Astrocyte of the cerebellum (primary cell): ENCODE measurements around the gene CCDC14.

ENCODE experiments used
- DNase-seq: peaks from one replicate; pipeline ENCODE4 v3.0.0-alpha.2; 2011; ENCODE audit warnings: low read depth
- H3K4me3 ChIP-seq: 2 replicates; pipeline ENCODE4 v1.5.1; 2011; ENCODE audit warnings: mild to moderate bottlenecking, low read depth, low read length, moderate library complexity
- CTCF ChIP-seq: IDR thresholded peaks from 2 replicates; pipeline ENCODE4 v1.5.1; 2012; ENCODE audit warnings: low read length, low read depth, moderate library complexity, mild to moderate bottlenecking; ENCODE audit errors: missing control alignments
- in situ Hi-C: cut with HindIII; loops from 2 replicates; pipeline ENCODE4 v1.10.0; 2017; ENCODE audit warnings: low sequenced_read_pairs

CCDC14 gene

GRCh38 chr3:123878807-123879206 lies 82.2 kb downstream of the CCDC14 start:
- no peak for DNase-seq
- no peak for TF ChIP-seq CTCF
- no peak overlapping the region for H3K4me3 ChIP-seq
- in situ Hi-C loops = no loop called here

GRCh38 chr3:123877965-123878364 lies 83.1 kb downstream of the CCDC14 start:
- DNase-seq = no peak
- in situ Hi-C loops = no loop called here
- no peak for TF ChIP-seq CTCF
- no peak overlapping the region for H3K4me3 ChIP-seq

GRCh38 chr3:123877466-123877865 lies 83.6 kb downstream of the CCDC14 start:
- H3K4me3 ChIP-seq = no peak overlapping the region
- in situ Hi-C loops = no loop called here
- DNase-seq = no peak
- no peak for TF ChIP-seq CTCF

GRCh38 chr3:123876858-123877257 lies 84.2 kb downstream of the CCDC14 start:
- H3K4me3 ChIP-seq = no peak overlapping the region
- DNase-seq = no peak
- peak; percentile 1 for TF ChIP-seq CTCF
- in situ Hi-C loops = no loop called here

GRCh38 chr3:123872621-123873020 lies 88.4 kb downstream of the CCDC14 start:
- TF ChIP-seq CTCF = no peak
- in situ Hi-C loops = no loop called here
- no peak for DNase-seq
- H3K4me3 ChIP-seq = no peak overlapping the region

- peak; percentile 33 for DNase-seq
- in situ Hi-C loops = no loop called here
- TF ChIP-seq CTCF = no peak
- H3K4me3 ChIP-seq = no peak overlapping the region
These were observed 89.1 kb downstream of the CCDC14 start for GRCh38 chr3:123871946-123872345.

GRCh38 chr3:123870033-123870432 lies 91.0 kb downstream of the CCDC14 start:
- no peak for DNase-seq
- H3K4me3 ChIP-seq = no peak overlapping the region
- TF ChIP-seq CTCF = no peak
- in situ Hi-C loops = no loop called here
